Measurements from ENCODE around the gene EFCC1. TPM values are rescaled to one million over a fixed set of nuclear protein-coding genes. Genes with fewer than 3 reads are reported as not detected.
A peak's percentile ranks its signal among the peaks of the same experiment; 100 is the strongest.

Gene EFCC1
- total and polyA plus RNA-seq, 2 of the 13 experiments (the other 11 are each of a cell fraction or from before 2014, with no cell fraction given), result not detected

DNA sequence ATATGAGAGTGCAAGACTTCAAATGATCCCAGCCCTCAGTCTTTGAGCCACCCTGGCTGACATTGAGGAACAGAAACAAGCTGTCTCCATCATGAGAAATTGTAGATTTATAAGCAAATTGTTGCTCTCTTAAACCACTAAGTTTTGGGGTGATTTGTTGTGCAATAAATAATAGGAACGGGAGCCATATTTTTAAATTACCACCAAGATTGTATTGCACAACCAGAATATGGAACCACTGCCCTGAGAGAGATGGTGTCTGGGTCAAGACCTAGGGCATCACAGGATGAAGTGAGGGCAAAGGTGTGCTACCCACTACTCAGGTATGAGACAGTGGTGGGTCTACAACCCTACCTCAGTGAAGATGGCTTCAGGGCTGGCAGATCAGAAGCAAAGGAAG is 4.9 kb upstream of the EFCC1 start:
- Histone ChIP-seq H3K4me3 (replicated peaks in 1 of 3; ENCODE audit: insufficient read depth in 1 of 3, low read depth in 2 of 3, low read length in 3 of 3) (no peak overlapping the region), H3K27me3 (ENCODE audit: control insufficient read depth in 1 of 2, insufficient read depth in 2 of 2, low read length in 2 of 2) (peaks cover 3 to 51% of the 10 kb centered on the region in 2 experiments), H3K4me1 (ENCODE audit: insufficient read depth, low read length) (peaks cover 27% of the 10 kb centered on the region), H3K9ac (ENCODE audit: insufficient read depth, low read depth, low read length) (no peak overlapping the region), H3K79me2 (ENCODE audit: insufficient read depth, low read length) (no peaks in the 10 kb centered on the region), H2AFZ (ENCODE audit: low read length) (no peak overlapping the region), H3K9me3 (ENCODE audit: low read length) (no peaks in the 10 kb centered on the region), H4K20me1 (ENCODE audit: insufficient read depth, low read length) (no peaks in the 10 kb centered on the region), H3K27ac (ENCODE audit: extremely low read length, insufficient read depth, low read length) (no peak overlapping the region), H3K4me2 (ENCODE audit: low read depth, low read length) (no peak overlapping the region), H3K36me3 (replicated peaks in 1 of 2; ENCODE audit: control insufficient read depth in 1 of 2, insufficient read depth in 2 of 2, low read length in 2 of 2) (no peaks in the 10 kb centered on the region; a peak in 1 of 5 replicates)
- ChIA-PET POLR2A (no interaction called here), CTCF (ENCODE audit: low intra/inter-chr PET ratio, low total read pairs) (no interaction called here)
- ATAC-seq, result no peak
- 0 out of 2 replicates have a peak, but pooled peaks have one; percentile 43 for TF ChIP-seq CEBPB (IDR thresholded peaks at IDR 0.05; ENCODE audit: borderline replicate concordance, low read depth, low read length)
- TF ChIP-seq ELF1 (CRISPR knock-in tag; IDR thresholded peaks at IDR 0.05), result no peak
- TF ChIP-seq ESRRA (CRISPR knock-in tag; IDR thresholded peaks at IDR 0.05; ENCODE audit: low read depth), result no peak
- TF ChIP-seq ZNF781 (CRISPR knock-in tag; IDR thresholded peaks at IDR 0.05; ENCODE audit: borderline replicate concordance, not compliant biosample characterization), result no peak
- intact Hi-C loops (cut with micrococcal nuclease; ENCODE audit: unreplicated experiment), result no loop called here
- no peak for FAIRE-seq
- 0% methylated on average over 1 of the region's 1 CpG for WGBS (ENCODE audit: low lambda C conversion rate)
- DNase-seq (ENCODE audit: low spot score), result no peak
- in situ Hi-C loops (cut with HindIII; ENCODE audit: extremely low pct_ligation_motif_present, low pct_unique_long_range_greater_than_20kb), result no loop called here
- no TSS peak for BruUV-seq (replicated peaks)

- H3K9me3 ChIP-seq (ENCODE audit: low read length), result no peaks in the 10 kb centered on the region
- no peaks in the 10 kb centered on the region for H3K79me2 ChIP-seq (ENCODE audit: insufficient read depth, low read length)
- H3K4me2 ChIP-seq (ENCODE audit: low read depth, low read length), result no peak overlapping the region
- no peaks in the 10 kb centered on the region; a peak in 1 of 5 replicates for H3K36me3 ChIP-seq (replicated peaks in 1 of 2; ENCODE audit: control insufficient read depth in 1 of 2, insufficient read depth in 2 of 2, low read length in 2 of 2)
- ChIA-PET CTCF (ENCODE audit: low intra/inter-chr PET ratio, low total read pairs) (no interaction called here), POLR2A (no interaction called here)
- H3K4me1 ChIP-seq (ENCODE audit: insufficient read depth, low read length), result peaks cover 22% of the 10 kb centered on the region
- intact Hi-C loops (cut with micrococcal nuclease; ENCODE audit: unreplicated experiment) (no loop called here), in situ Hi-C loops (cut with HindIII; ENCODE audit: extremely low pct_ligation_motif_present, low pct_unique_long_range_greater_than_20kb) (no loop called here)
- FAIRE-seq (no peak), DNase-seq (ENCODE audit: low spot score) (no peak), ATAC-seq (no peak)
- no peak overlapping the region for H3K9ac ChIP-seq (ENCODE audit: insufficient read depth, low read depth, low read length)
- no peak for TF ChIP-seq ZNF3 (CRISPR knock-in tag; IDR thresholded peaks at IDR 0.05)
- TF ChIP-seq ZNF770 (CRISPR knock-in tag; IDR thresholded peaks at IDR 0.05), result no peak
- 8% methylated on average over 3 of the region's 5 CpGs for WGBS (ENCODE audit: low lambda C conversion rate)
- no peak overlapping the region for H2AFZ ChIP-seq (ENCODE audit: low read length)
- no peak overlapping the region for H3K27ac ChIP-seq (ENCODE audit: extremely low read length, insufficient read depth, low read length)
- peaks cover 3 to 52% of the 10 kb centered on the region in 2 experiments for H3K27me3 ChIP-seq (ENCODE audit: control insufficient read depth in 1 of 2, insufficient read depth in 2 of 2, low read length in 2 of 2)
- no peak overlapping the region for H3K4me3 ChIP-seq (replicated peaks in 1 of 3; ENCODE audit: insufficient read depth in 1 of 3, low read depth in 2 of 3, low read length in 3 of 3)
- no peaks in the 10 kb centered on the region for H4K20me1 ChIP-seq (ENCODE audit: insufficient read depth, low read length)
- no TSS peak for BruUV-seq (replicated peaks)
Measured at GRCh38 chr3:128996726-128997125, 4.4 kb upstream of the EFCC1 start.

All from HepG2 (cell line).